HG03558 (cell line): ENCODE measurements around the gene CST6.
"Not testable (repeated sequence)": the region's sequence is repeated elsewhere in the genome, so short reads cannot be mapped to it uniquely, and the experiment has no call there.

Experiments
- ATAC-seq: cut with Tn5 transposase; IDR thresholded peaks from one replicate; pipeline ENCODE4 v1.9.1; 2021; ENCODE audit warnings: moderate number of reproducible peaks; ENCODE audit not compliant: unreplicated experiment; ENCODE audit errors: extremely low read depth

The CST6 gene

DNA sequence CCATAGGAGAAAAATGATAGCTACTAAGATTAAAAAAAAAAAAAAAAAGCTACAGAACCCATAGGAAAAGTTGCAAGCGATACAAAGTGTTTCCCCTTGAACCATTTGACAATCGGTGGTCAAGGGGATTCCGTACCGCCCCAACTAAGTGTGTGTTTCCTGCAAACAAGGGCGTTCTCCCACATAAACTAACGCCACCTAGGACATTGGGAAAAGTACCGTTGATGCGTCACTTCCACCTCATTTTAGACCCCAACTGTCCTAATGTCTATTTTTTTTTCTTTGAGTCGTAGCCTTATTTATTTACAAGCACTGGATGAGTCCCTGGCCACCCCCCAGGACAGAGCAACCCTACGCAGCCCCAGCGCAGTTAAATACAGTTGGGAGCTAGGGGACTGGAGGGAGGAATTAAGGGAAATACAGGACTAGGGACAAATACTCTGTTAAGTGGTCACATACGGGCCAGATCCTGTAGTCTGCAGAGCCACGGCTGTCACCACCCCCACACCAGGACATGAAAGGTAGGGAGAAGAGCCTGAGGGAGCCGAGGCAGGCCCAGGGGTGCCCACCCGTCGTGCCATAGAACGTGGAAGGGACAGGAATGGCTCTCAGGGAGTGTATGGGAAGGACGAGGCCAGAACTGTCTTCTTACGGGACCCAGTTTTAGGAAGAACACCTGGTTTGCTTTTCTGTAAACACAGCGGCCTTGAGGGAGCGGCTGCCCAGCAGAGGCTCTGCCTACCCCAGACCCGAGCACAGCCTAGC lies 28.8 kb upstream of the CST6 start:
- ATAC-seq: no peak

DNA sequence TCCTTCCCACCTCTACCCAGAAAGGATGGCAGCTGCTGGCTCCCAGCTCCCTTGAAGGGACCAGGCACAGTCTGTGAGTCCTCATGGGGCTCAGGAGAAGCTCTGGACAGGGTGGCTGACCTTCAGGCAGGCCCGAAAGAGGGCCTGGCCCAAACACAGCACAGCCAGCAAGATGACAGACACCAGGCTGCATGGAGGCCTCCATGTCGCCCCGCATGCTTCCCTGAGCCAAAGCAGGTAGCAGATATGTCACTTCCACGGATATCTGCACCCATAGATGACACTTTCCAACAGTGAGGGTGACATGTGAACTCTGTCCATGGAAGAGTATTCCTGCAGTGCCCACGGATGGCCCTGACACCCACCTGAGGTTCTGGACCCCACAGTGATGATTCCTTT lies 28.2 kb upstream of the CST6 start:
- no peak for ATAC-seq

DNA sequence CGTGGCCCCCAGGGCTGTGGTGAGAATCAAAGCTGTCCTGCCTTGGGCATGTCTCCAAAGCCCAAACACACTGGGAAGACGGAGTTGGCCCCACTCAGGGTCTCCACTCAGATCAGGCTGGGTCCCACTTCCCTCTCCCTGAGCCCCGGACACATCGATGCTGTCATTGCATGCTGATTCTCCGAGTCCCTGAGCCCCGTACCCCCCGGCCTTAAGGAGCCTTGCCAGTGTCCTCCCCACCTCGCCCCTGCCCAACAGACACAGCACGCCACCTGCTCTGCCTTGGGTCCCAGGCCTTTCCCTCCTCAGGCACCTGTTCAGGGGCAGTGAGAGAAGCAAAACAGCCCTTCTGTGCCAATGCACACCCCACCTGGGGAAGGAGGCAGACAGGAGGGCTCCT lies 24.5 kb upstream of the CST6 start:
- no peak for ATAC-seq

DNA sequence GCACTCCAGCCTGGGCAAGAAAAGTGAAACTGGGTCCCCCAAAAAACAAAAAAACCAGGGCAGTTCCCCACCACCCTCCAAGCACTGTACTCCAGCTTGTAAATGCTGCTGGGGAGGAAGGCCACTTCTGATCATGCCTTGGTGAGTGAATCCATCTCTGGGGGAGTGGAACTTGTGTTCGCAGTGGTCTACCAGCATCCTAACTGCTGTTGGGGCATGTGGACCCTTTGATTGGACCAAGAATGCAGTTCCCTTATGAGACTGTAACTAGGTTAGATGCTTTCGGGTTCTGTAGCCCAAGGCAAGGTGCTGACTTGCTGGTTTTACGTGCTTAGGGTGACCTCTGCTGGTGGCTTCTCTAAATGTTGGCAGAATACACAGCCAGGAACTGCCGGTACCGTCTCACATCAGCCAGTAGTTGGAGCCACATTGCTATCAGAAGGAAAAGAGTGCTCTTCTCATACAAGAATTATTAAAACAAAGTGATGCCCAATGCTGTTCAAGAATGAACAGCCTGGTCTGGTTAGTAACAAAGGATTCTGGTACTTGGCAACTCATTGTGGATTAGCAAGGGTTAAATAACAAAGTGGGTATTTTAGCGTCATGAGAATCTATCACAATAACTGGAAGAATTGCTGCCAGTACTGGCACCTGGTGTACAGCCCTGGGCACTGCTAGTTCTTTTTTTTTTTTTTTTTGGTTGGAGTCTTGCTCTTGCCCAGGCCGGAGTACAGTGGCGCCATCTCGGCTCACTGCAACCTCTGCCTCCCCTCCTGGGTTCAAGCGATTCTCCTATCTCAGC lies 22.8 kb upstream of the CST6 start:
- ATAC-seq: peak; percentile 73

DNA sequence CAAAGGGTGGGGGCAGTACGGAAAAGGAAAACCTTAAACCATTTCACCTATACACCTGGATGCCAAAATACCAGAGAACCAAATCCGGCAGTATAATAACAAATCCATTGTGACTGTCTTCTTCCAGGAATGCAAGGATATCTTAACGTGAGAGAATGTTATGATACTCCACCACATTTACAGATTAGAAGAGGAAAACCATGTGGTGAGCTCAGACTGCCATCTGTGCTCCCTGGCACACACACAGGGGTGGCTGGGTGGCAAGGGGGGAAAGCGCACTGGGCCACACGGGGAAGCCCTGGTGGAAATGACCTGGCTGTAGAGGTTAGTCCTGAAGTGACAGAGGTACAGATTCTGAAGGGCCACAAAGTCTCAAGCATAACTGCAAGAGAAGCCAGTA lies 19.8 kb upstream of the CST6 start:
- ATAC-seq: no peak

DNA sequence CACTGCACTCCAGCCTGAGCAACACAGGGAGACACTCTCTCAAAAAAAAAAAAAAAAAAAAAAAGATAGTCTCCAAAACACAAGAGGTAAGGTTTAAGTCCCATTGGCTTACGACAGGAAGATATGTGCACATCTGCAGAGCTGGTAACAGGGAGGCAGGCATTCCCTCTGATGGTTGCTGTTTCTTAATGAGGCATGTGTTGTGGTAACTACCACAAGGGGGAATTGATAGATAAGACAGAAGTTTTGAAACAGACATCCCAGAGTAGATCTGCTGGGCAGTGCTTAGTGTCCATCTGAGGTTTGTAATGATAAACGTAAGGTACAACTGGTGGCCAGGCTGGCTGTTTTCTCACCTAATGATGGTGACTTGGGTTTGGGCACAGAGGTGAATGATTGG lies 14.5 kb upstream of the CST6 start:
- ATAC-seq: no peak

DNA sequence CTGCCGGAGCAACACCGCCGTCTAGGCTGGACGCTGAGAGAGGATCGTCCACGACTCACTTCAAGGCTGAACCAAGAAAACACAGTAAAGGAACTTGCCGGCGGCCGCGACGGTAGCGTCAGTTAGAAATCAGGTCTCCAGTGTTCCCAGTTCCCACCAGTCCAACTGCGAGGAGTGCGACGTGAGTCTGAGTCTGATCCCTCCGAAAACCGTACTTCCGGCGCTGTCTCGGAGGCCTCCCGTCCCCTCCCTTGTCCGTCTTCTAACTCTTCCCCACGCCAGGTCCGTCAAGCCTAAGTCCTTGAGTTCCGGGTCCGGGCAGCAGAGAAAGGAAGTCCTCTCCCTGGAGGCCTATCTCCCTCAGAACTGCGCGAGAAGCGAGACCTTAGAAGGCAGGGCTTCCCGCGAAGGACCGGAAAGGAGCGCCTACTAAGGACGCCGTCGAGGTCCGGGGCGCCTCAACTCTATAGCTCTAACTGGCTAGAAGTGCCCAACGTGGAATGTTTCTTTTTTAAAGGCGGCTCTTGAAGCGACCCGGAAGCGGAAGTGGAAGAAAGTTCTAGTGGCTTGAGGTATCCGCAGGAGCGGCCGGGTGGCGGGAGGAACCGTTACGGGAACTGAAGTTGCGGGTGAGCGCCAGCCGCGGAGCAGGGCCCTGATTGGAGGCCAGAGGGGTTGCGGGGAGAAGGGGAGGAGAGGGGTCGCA lies 9.7 kb upstream of the CST6 start, which contains the start of the genes BANF1 and EIF1AD:
Gene BANF1 (plus strand): TSS at position 562 of the 706 bp plus-strand sequence. CDS start 748 bp downstream, outside the sequence.
Gene EIF1AD (minus strand): TSS at position 216 of the 706 bp plus-strand sequence. CDS start 1,768 bp downstream, outside the sequence.
- ATAC-seq: peak; percentile 33

DNA sequence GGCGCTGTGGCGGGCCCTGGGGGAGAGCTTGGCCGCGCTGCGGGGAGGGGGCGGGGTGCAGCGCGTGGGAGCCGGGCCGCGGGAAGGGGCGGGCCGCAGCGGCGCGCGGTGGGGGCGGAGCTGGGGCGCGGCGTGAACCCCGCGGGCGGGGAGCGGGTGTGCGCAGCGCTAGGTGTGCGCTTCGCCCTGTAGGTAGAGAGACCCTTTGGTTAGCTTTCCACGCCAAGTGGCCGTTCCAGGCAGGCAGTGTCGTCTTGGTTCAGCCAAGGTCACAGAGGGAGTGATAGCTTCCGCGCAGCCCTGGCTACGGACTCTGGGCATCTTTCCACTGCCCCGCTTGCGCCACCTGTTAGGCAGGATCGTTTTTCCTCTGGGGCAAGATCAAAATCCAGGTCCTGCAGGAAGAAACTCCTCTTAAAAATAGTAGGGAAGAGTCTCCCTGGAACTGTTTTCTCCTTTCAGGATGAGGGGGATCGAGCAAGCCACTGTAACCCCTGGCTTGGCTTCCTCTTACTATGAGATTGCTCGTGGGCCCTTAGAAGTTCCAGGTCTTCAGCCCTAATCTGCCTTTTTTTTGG lies 9.1 kb upstream of the CST6 start:
- ATAC-seq: no peak

DNA sequence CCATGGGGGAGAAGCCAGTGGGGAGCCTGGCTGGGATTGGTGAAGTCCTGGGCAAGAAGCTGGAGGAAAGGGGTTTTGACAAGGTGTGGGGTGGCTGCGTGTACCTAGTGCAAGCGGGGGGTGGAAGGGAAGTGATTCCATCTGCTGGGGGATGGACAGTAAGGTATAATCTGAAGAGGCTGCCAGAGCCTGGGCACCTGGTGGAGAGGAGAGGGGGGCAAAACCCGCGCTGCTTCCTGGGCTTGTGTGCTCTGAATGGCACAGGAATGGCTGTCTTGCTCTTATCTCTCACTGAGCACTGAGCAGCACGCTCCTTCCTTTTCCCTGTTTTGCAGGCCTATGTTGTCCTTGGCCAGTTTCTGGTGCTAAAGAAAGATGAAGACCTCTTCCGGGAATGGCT lies 8.5 kb upstream of the CST6 start:
- no peak for ATAC-seq

DNA sequence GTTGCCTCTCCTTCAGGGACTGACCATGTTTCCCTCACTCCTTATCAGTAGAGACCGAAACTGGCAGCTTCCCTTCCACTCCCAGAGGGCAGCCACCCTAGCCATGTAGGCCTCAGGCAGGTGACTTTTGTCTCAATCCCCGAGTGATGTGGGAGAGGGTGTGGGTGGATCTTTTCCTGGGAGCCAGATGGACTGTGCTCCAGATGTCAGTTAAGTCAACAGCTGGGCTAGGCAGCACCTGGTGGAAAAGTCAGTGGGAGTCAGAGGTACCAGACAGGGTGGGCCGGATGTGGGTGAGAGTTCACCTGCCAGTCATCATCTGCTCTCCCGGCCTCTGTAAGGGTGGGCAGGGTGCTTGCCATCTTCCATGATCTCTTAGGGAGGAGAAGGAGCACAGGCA lies 7.6 kb upstream of the CST6 start:
- ATAC-seq: no peak

DNA sequence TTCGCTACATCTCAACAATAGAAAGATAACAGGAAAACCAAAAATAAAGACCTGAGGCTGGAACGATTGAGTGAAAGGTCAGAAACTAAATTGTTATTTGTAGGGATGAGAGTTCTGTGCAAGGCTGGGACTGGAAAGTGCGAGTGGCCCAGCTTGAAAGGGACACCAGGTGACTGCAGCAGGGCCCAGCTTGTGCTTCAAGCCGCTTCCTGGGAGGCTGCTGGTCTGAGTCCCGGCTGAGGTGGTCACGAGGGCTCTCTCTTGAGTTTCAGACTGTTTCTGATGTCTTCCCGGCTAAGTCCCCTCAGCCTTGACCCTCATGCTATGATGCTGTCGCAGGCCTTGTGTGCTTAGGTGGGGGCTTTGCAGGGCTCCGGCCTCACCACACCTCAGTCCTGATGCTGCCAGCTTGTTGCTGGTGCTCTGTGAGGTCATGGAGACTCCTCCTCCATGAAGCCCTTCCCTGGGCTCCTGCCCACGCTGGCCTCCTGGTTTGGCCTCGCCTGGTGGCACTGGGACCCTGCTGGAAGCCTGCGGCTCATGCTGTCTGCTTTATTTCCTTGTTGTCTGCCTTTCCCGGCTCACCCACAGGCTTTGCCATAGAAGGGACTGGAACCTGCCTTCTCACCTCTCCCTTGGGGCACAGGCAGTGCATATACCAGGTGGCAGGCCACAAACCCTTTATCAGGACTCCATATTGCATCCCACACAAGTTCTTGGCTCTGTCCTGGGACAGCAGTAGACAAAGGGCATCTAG lies 5.5 kb upstream of the CST6 start:
- ATAC-seq: no peak

DNA sequence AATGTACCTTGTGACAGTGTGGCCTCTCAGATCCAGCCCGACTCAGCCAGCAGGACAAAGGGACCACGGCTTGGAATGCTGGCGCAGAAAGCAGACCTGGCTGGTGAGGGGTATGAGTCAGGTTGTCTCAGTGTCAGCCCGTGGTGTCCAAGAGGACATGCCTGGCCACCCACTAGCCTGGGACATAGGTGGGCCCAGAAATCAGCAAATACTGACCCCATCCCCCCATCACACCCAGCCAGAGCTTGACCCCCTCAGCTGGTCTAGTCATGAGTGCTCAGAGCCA lies 5.0 kb upstream of the CST6 start:
- no peak for ATAC-seq

DNA sequence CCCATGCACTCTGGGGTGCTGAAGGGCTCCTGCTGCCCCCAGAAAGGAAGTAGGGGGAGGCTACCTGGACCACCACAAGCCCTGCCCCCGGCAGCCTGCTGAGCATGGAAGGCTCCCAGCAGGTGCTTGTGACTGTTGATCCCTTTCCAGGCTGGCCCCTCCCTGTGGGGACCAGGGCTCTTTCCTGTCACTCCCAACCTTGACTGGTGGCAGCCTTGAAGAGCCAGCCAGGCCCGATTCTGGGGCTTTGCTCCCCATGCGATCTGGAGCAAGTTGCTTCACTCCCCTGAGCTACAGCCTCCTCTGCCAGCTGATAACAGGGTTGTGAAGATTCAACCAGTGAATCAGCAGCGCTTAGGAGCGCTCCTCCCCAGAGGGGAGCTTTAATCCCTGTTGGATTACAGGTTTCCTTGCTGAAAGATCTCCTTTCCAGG lies 4.6 kb upstream of the CST6 start:
- ATAC-seq: no peak

DNA sequence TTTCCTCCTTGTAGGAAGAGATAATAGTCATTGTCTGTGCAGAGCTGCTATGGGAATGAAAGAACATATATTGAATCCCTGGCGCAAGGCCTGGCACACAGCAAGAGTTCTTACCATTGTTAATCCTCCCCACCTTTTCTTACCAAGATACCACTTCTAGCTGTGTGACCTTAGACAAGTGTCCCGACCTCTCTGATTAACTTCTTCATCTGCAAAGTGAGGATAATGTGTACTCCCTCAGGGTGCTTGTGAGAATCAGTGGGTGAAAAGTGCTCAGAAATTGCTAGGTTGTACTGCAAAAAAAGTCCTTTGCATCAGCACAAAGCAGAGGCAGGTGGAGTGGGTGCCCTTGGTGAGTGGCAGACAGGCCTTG lies 3.7 kb upstream of the CST6 start:
- no peak for ATAC-seq

DNA sequence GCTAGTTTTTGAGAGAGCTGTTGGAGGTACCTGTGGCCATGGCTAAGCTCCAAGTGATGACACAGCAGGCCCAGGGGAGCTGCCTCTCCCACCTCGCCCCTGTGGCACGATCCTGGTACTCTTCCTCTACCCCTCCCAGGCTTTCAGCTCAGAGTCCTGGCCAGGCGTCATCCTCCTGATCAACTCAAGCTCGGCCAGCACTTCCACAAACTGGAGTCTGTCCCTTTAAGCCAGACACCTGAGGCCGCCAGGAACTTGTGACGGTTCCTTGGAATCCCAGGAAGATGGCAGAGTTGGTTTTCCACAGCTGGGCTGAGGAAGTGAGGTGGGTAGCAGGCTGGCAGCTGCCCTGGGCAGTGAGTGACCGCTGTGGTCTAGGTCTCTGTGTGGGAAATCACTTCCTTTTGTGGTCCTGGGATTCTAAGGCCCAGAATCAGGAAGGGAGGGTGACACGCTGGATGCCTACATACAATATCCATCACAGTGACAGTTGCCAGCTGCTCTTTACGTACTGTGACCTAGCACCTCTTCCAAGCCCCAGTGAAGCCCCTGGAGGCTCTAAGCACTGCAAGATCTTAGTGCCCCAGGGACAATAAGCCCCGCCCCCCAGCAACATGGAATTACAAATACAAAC lies 3.2 kb upstream of the CST6 start:
- no peak for ATAC-seq

DNA sequence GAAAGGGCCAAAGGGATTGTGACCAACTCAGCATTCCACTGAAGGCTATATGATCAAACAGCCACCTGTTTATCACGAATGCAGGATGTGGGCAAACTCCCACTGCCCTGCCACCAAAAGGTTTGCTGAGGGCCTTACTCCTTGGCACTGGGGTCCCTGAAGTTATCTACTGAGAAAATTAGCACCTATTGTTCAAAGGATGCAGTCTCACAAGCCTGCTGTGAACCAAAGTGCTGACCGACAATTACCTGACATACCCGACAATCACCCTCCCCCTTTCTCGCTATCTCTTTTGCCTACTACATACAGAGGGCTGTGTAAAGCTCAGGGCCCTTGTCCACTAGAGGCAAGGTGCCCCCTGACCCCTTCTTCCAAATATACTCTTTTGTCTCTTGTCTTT lies 1.8 kb upstream of the CST6 start:
- not testable (repeated sequence) for ATAC-seq

DNA sequence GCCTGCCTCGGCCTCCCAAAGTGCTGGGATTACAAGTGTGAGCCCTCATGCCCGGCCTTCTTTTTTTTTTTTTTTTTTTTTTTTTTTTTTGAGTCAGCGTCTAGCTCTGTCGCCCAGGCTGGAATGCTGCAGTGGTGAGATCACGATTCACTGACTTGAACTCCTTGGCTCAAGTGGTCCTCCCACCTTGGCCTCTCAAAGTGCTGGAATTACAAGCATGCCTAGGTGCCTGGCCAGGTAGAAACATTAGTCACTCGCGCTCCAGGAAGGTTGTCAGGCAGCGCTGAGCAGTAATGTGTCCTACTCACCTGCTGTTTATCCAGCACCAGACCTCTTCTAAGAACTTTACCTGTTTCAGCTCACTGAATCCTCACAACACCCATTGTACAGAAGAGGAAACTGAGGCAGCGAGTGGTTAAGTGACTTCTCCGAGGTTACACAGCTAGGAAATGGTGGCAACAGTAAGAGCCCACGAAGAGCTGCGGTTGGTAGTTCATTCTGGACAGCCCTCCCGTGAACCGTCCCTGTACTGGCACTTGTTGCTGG lies 496 bp upstream of the CST6 start:
- no peak for ATAC-seq

DNA sequence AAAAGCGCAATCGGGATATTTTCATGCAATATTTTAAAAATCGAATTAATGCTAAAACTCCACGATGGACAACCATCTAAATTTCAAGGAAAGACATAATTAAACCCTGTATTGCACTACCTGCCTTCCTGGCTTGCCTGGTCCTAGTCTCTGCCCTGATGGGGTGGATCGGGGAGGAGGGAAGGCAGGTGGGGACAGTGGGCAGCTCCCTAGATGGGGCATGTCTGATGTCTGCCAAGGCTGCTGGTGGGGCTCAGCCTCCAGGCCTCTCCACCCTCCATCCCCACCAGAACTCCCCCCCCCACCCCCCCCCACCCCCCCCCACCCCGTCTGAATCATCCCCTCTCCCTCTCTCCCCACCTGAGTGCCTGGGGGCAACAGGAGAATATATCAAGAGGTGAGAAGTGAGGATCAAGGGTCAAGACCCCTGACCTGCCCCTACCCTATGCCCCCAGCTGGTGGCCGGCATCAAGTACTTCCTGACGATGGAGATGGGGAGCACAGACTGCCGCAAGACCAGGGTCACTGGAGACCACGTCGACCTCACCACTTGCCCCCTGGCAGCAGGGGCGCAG lies 650 bp downstream of the CST6 start:
- no peak for ATAC-seq
